Sigmoid colon (tissue), 7 donors: ENCODE results near the gene BRSK1. TPM values are rescaled to one million over a fixed set of nuclear protein-coding genes. Genes with fewer than 3 reads are reported as not detected.

Source experiments
- DNase-seq: peaks from one replicate; pipeline ENCODE4 v3.0.0-alpha.2; 2019
- H3K27ac ChIP-seq, 4 donors: fragments of 200-600 bp; sonication (generic); one replicate each; pipeline ENCODE4 v1.5.1; 2016 to 2019; ENCODE audit warnings: mild to moderate bottlenecking in 1 of 4
- H3K27me3 ChIP-seq, 3 donors: fragments of 200-600 bp; sonication (generic); one replicate each; pipeline ENCODE4 v1.5.1; 2019; ENCODE audit warnings: mild to moderate bottlenecking in 1 of 3
- H3K36me3 ChIP-seq, 4 donors: fragments of 200-600 bp; sonication (generic); one replicate each; pipeline ENCODE4 v1.5.1; 2016 to 2019
- H3K4me1 ChIP-seq, 4 donors: fragments of 200-600 bp; sonication (generic); one replicate each; pipeline ENCODE4 v1.5.1; 2017 to 2019
- H3K4me3 ChIP-seq, 4 donors: fragments of 200-600 bp; sonication (generic); one replicate each; pipeline ENCODE4 v1.5.1; 2017 to 2019; ENCODE audit warnings: mild to moderate bottlenecking in 2 of 4, moderate library complexity in 1 of 4
- H3K9me3 ChIP-seq, 4 donors: fragments of 200-600 bp in 3 of 4; sonication (generic) in 3 of 4; one replicate each; pipeline versions ENCODE4 v1.5.1 to v1.6.1; 2013 to 2019
- EP300 ChIP-seq, 4 donors: sonication (generic); formaldehyde crosslinking; IDR thresholded peaks; one replicate each; pipeline ENCODE4 v1.6.1; 2017; ENCODE audit warnings: antibody characterized with exemption in 4 of 4
- POLR2A ChIP-seq, 2 donors: fragments of 450-650 bp; IDR thresholded peaks; one replicate each; pipeline ENCODE4 v1.6.1; 2016; ENCODE audit warnings: antibody characterized with exemption in 2 of 2, mild to moderate bottlenecking in 2 of 2, moderate library complexity in 2 of 2
- POLR2AphosphoS5 ChIP-seq, 4 donors: sonication (generic); formaldehyde crosslinking; IDR thresholded peaks; one replicate each; pipeline ENCODE4 v1.6.1; 2017; ENCODE audit warnings: antibody characterized with exemption in 4 of 4
- WGBS, 2 donors: extraction: QIAGEN DNeasy Blood & Tissue Kit; methylation state at CpG; one replicate each; pipeline ENCODE4 v1.1.7; 2013; 5-methylcytosine and 5-hydroxymethylcytosine counted together
- intact Hi-C: fragments of 100-400 bp; cut with DNase I; formaldehyde crosslinking; loops from one replicate; pipeline ENCODE4 v1.15.1; 2023
- polyA plus RNA-seq, 3 donors: library from polyadenylated mRNA; stranded (reverse); fragments of 200-250 nt; gene quantifications; one replicate each; pipeline ENCODE4 v1.2.3, GENCODE V29; 2013
- total RNA-seq, 4 donors: library from RNA; depleted of rRNA; stranded (reverse); fragments of >200 nt; gene quantifications; one replicate each; pipeline ENCODE4 v1.1.0, GENCODE V29; 2016
- TF ChIP-seq, protein P1 (sequence below), 4 experiments: fragments of 450-650 bp in 3 of 4; fragments of 200-600 bp in 1 of 4; IDR thresholded peaks; one replicate each; pipeline ENCODE4 v1.5.1; 2016 to 2019; ENCODE audit warnings: antibody characterized with exemption in 4 of 4, mild to moderate bottlenecking in 3 of 4, moderate library complexity in 2 of 4
- donor health status: healthy with polysubstance abuse.
- donor health status: Bipolar disorder and iron deficiency.
- donor health status: healthy.

BRSK1 gene
- total and polyA plus RNA-seq, 7 donors: 2.9 to 20.6 (median 6.0) TPM; not detected in 1

DNA sequence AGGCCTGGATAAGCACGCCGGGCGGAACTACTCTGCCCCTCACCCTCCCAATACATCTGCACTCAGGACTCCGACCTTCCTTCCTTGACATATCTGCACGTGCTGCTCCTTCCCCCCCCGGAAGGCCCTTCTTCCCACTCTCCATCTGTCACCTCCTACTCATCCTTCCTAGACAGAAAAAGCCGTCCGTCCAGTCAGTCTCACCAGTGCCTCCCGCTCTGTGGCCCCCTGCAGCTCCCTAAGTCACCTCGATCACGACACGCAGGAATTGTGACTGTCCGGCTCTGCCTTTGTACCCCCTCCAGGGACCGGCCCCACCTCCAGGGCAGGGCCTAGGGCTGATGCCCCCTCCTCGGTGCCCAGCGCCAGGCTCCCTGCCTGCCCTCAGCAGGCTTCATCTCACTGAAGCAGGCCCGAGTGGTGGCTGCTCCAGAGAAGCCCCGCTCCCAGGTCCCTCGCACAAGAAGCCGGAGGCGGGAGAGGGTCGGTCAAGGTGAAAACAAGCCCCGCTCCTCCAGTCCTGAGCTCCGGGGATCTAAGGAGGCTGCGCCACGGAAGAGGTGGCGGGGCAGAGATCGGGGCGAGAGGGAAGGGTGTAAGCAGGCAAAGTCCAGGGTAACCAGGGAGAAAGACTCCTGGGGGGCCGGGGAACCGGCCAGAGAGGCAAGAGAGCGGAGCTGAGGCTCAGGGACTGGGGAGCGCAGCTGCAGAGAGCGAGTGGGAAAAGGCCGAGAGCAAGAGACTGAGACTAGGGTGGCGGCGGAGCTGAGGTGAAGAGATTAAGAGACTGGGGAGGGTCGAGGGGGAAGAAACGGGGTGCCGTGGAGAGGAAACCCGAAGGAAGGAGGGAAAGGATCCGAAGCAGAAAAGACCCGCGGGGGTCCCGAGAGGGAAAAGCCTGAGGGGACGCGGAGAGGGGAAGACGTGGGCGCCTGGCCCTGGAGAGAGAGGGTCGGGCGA is 26.1 kb upstream of the BRSK1 start:
- no peak for DNase-seq
- TF ChIP-seq POLR2AphosphoS5 (IDR thresholded peaks at IDR 0.05): no peak
- TF ChIP-seq EP300 (IDR thresholded peaks at IDR 0.05): no peak
- no peak for TF ChIP-seq POLR2A (IDR thresholded peaks at IDR 0.05)
- TF ChIP-seq, protein P1, sequence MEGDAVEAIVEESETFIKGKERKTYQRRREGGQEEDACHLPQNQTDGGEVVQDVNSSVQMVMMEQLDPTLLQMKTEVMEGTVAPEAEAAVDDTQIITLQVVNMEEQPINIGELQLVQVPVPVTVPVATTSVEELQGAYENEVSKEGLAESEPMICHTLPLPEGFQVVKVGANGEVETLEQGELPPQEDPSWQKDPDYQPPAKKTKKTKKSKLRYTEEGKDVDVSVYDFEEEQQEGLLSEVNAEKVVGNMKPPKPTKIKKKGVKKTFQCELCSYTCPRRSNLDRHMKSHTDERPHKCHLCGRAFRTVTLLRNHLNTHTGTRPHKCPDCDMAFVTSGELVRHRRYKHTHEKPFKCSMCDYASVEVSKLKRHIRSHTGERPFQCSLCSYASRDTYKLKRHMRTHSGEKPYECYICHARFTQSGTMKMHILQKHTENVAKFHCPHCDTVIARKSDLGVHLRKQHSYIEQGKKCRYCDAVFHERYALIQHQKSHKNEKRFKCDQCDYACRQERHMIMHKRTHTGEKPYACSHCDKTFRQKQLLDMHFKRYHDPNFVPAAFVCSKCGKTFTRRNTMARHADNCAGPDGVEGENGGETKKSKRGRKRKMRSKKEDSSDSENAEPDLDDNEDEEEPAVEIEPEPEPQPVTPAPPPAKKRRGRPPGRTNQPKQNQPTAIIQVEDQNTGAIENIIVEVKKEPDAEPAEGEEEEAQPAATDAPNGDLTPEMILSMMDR (IDR thresholded peaks at IDR 0.05): no peak
- intact Hi-C loops: no loop called here

DNA sequence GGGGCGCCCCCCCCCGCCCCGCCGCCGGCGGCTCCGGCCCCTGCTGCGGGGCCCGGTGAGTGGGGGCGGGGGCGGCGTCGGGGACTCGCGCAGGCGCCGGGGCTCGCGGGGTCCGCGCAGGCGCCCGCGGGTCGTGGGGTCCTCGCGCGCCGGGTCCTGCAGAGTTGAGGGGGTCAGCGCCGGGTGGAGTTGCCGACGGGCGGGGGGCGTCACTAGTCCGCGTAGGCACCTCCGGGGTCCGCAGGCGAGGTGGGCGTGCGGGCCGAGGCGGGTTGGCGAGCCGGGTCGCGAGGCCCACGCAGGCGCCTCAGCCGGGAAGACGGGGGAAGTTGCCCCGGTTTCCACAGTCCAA is 25.3 kb upstream of the BRSK1 start:
- intact Hi-C loops: no loop called here
- WGBS, 2 donors: 1% methylated on average over 53 of the region's 53 CpGs

More for the DNA sequence above, 26.1 kb upstream of the BRSK1 start:
- Histone ChIP-seq H3K4me1 (peaks cover 4 to 62% (median 47%) of the 10 kb centered on the region in 4 donors), H3K36me3 (peaks cover 0 to 9% (median 0%) of the 10 kb centered on the region in 4 donors), H3K27me3 (no peaks in the 10 kb centered on the region), H3K9me3 (no peaks in the 10 kb centered on the region), H3K27ac (peak overlapping the region; percentile 85 to 91 (median 89)), H3K4me3 (peak overlapping the region; percentile 88 to 99 (median 96))
- WGBS, 2 donors: 2 to 3% methylated on average over 51 of the region's 51 CpGs

DNA sequence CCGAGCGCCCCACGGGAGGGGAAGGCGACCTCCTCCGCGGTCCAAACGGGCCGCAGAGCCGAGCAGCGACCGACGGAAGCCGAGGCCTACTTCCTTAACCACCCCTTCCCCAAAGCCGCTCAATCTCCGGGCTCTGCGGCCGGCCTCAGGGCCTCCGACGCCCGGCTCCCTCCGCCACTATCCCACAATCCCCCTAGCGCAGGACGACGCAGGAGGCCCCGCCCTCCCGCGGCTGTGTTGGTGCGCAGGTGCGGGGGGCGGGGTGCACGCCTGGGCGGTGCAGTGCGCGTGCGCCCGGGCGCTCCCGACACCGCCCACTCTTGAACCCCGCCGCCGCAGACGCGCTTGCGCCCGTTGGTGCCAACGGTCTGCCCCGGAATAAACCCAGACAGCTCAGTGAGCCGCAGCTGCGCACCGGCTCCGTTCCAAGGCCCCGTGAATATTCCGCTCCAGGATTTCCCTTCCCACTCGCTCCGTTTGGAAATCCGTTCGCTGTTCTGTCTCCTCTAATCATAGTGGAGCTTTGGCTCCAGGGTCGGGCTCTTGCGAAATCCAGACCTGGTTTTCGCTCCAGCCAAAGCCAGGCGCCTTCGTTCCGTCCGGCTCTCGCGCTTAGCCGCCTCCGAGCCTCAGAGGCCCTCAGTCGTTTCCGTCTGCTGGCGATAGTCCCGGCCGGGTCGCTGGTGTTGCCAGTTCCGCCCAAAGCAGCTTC is 24.8 kb upstream of the BRSK1 start, which contains the start of gene PPP6R1:
Gene PPP6R1, minus strand, starts transcription at position 190 of the 712 bp plus-strand sequence. CDS start 11,914 bp downstream, outside the sequence.
- Histone ChIP-seq H3K36me3 (peaks cover 0 to 10% (median 0%) of the 10 kb centered on the region in 4 donors), H3K4me1 (peaks cover 4 to 51% (median 46%) of the 10 kb centered on the region in 4 donors), H3K9me3 (no peaks in the 10 kb centered on the region), H3K27ac (peak within 1 kb of the TSS; percentile 85 to 91 (median 89)), H3K27me3 (no peaks in the 10 kb centered on the region), H3K4me3 (peak within 1 kb of the TSS; percentile 88 to 99 (median 96))
- peak; percentile 99 for DNase-seq
- TF ChIP-seq POLR2A (IDR thresholded peaks at IDR 0.05): peak; percentile 84 to 87
- TF ChIP-seq, protein P1 (IDR thresholded peaks at IDR 0.05): no peak
- TF ChIP-seq POLR2AphosphoS5 (IDR thresholded peaks at IDR 0.05): peak; percentile 90 to 95 (median 92)
- peak in 1 of 4 donors; percentile 20 for TF ChIP-seq EP300 (IDR thresholded peaks at IDR 0.05)
- intact Hi-C loops: loop anchor here (1.0 kb wide), 1 partner anchor 21 kb away; the partner anchor contains the start of gene HSPBP1
- 0 to 1% methylated on average over 76 of the region's 76 CpGs for WGBS, 2 donors

More for the DNA sequence above, 25.3 kb upstream of the BRSK1 start:
- Histone ChIP-seq H3K27ac (peak overlapping the region; percentile 85 to 91 (median 89)), H3K4me3 (peak overlapping the region; percentile 88 to 99 (median 96)), H3K9me3 (no peaks in the 10 kb centered on the region), H3K36me3 (peaks cover 0 to 10% (median 0%) of the 10 kb centered on the region in 4 donors), H3K4me1 (peaks cover 4 to 57% (median 47%) of the 10 kb centered on the region in 4 donors), H3K27me3 (no peaks in the 10 kb centered on the region)
- TF ChIP-seq POLR2A (IDR thresholded peaks at IDR 0.05) (no peak), POLR2AphosphoS5 (IDR thresholded peaks at IDR 0.05) (no peak), EP300 (IDR thresholded peaks at IDR 0.05) (no peak)
- TF ChIP-seq, protein P1 (IDR thresholded peaks at IDR 0.05): no peak
- no peak for DNase-seq

DNA sequence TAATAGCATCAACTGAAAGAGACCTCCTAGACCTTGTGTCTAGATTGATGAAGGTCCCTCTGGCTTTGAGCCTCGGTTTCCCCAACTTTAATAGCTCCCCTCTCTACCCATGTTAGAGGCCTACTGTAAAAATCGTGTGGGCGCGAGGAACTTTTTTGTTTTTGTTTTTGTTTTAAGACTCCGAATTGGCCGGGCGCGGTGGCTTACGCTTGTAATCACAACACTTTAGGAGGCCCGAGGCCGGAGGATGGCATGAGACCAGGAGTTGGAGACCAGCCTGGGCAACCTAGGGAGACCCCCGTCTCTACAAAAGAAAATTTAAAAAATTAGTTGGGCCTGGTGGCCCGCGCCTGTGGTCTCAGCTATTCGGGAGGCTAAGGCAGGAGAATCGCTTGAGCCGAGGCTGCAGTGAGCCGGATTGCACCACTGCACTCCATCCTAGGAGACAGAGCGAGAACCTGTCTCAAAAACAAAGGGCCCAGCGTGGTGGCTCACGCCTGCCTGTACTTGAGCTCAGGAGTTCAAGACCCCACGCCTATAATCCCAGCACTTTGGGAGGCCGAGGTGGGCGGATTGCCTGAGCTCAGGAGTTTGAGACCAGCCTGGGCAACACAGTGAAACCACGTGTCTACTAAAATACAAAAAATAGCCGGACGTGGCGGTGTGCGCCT is 24.1 kb upstream of the BRSK1 start:
- TF ChIP-seq EP300 (IDR thresholded peaks at IDR 0.05): no peak
- TF ChIP-seq POLR2AphosphoS5 (IDR thresholded peaks at IDR 0.05): no peak
- TF ChIP-seq POLR2A (IDR thresholded peaks at IDR 0.05): no peak
- TF ChIP-seq, protein P1 (IDR thresholded peaks at IDR 0.05): no peak
- DNase-seq: peak; percentile 76
- H3K4me1 ChIP-seq: peaks cover 4 to 45% (median 40%) of the 10 kb centered on the region in 4 donors
- H3K27ac ChIP-seq: peak overlapping the region; percentile 85 to 91 (median 89)
- 47 to 48% methylated on average over 29 of the region's 29 CpGs for WGBS, 2 donors
- intact Hi-C loops: loop anchor here (1.0 kb wide), 1 partner anchor 21 kb away; the partner anchor contains the start of gene HSPBP1
- H3K36me3 ChIP-seq: peaks cover 0 to 10% (median 0%) of the 10 kb centered on the region in 4 donors
- no peaks in the 10 kb centered on the region for H3K27me3 ChIP-seq
- no peaks in the 10 kb centered on the region for H3K9me3 ChIP-seq
- H3K4me3 ChIP-seq: peak overlapping the region; percentile 88 to 99 (median 96)
